Testis (tissue), 3 donors: ENCODE measurements around the gene NARS2. TPM values are rescaled to one million over a fixed set of nuclear protein-coding genes. Genes with fewer than 3 reads are reported as not detected.
A peak's percentile ranks its signal among the peaks of the same experiment; 100 is the strongest.

ENCODE experiments used
- DNase-seq: peaks from one replicate; pipeline ENCODE4 v3.0.0-alpha.2; 2019
- H3K27ac ChIP-seq, 2 donors: fragments of 200-600 bp; sonication (generic); one replicate each; pipeline ENCODE4 v1.5.1; 2019
- H3K27me3 ChIP-seq: fragments of 200-600 bp; sonication (generic); one replicate; pipeline ENCODE4 v1.5.1; 2019
- H3K36me3 ChIP-seq: fragments of 200-600 bp; sonication (generic); one replicate; pipeline ENCODE4 v1.5.1; 2017; ENCODE audit warnings: low read depth; ENCODE audit errors: missing control alignments
- H3K4me1 ChIP-seq: fragments of 200-600 bp; sonication (generic); one replicate; pipeline ENCODE4 v1.5.1; 2019
- H3K4me3 ChIP-seq, 2 donors: fragments of 200-600 bp; sonication (generic); one replicate each; pipeline ENCODE4 v1.5.1; 2017 to 2019
- H3K9me3 ChIP-seq: fragments of 200-600 bp; sonication (generic); one replicate; pipeline ENCODE4 v1.5.1; 2017
- CTCF ChIP-seq, 3 experiments: fragments of 450-650 bp in 2 of 3; fragments of 200-600 bp in 1 of 3; sonication (generic) in 1 of 3; IDR thresholded peaks; one replicate each; pipeline ENCODE4 v1.5.1; 2016 to 2019; ENCODE audit warnings: antibody characterized with exemption in 3 of 3, mild to moderate bottlenecking in 2 of 3, moderate library complexity in 1 of 3
- POLR2A ChIP-seq: fragments of 450-650 bp; IDR thresholded peaks from one replicate; pipeline ENCODE4 v1.6.1; 2017; ENCODE audit warnings: antibody characterized with exemption, mild to moderate bottlenecking, moderate library complexity
- WGBS, 2 donors: methylation state at CpG; one replicate each; pipeline ENCODE4 v1.1.5; 2018; 5-methylcytosine and 5-hydroxymethylcytosine counted together
- intact Hi-C: fragments of 100-400 bp; cut with DNase I; formaldehyde crosslinking; loops from one replicate; pipeline ENCODE4 v1.15.1; 2023; ENCODE audit warnings: low total_unique reads
- polyA plus RNA-seq: library from polyadenylated mRNA; stranded (reverse); fragments of 350-450 nt; fragmentation: Illumina TruSeq; extraction: RNeasy Lipid Tissue Mini Kit (QIAGEN cat#74804); gene quantifications from one replicate; pipeline ENCODE4 v1.2.3, GENCODE V29; 2014; ENCODE audit warnings: low read depth, low replicate concordance; ENCODE audit not compliant: insufficient read depth
- total RNA-seq, 2 donors: library from RNA; depleted of rRNA; stranded (reverse); fragments of >200 nt; gene quantifications; one replicate each; pipeline ENCODE4 v1.2.3, GENCODE V29; 2016

NARS2 gene
- total and polyA plus RNA-seq, 3 donors from 2014 or later: 9.8 to 22.6 (median 21.3) TPM

DNA sequence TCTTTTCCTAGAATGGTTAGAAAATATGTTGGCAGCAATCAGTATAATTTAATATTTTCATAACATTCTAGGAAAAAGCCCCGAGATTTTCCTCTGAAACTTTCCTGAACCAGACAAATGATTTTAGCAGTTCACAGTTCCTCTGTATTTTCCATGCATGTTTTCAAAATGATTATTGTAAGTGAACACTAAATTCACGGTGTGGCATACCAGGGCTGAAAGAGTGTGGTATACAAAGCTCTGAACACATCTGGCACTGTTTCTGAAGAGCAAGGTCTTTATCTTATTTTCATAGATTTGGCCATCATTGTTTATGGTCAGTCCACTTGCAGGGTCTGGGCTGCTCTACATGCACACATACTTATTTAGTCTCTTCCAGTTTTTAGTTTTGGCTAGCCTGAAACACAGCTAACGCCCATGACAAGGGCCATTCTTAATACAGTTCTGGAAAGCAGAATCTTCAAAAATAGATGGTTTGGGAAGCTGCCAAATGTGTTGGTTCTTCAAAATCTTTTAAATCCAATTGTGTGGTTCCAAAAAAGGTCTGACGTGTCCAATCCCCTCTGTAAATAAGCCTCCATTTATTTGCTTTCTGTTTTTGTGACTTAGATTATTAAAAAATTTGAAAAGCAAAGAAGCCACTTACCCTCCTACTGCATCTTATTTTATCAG, 149.1 kb downstream of the NARS2 start:
- WGBS, 2 donors: 65 to 68% methylated on average over 4 of the region's 4 CpGs
- Histone ChIP-seq H3K27ac (no peak overlapping the region), H3K36me3 (no peaks in the 10 kb centered on the region), H3K4me3 (no peak overlapping the region), H3K4me1 (no peaks in the 10 kb centered on the region), H3K9me3 (no peaks in the 10 kb centered on the region), H3K27me3 (no peaks in the 10 kb centered on the region)
- intact Hi-C loops: no loop called here
- TF ChIP-seq CTCF (IDR thresholded peaks at IDR 0.05): no peak
- TF ChIP-seq POLR2A: no peak
- no peak for DNase-seq

- H3K36me3 ChIP-seq: no peaks in the 10 kb centered on the region
- H3K27ac ChIP-seq: no peak overlapping the region
- H3K4me1 ChIP-seq: no peaks in the 10 kb centered on the region
- no peak for DNase-seq
- intact Hi-C loops: no loop called here
- 74 to 82% methylated on average over 7 of the region's 7 CpGs for WGBS, 2 donors
- TF ChIP-seq POLR2A (no peak), CTCF (IDR thresholded peaks at IDR 0.05) (no peak)
- H3K9me3 ChIP-seq: no peaks in the 10 kb centered on the region
- no peaks in the 10 kb centered on the region for H3K27me3 ChIP-seq
- no peak overlapping the region for H3K4me3 ChIP-seq
Measured at GRCh38 chr11:78424334-78425270, 150.1 kb downstream of the NARS2 start.

DNA sequence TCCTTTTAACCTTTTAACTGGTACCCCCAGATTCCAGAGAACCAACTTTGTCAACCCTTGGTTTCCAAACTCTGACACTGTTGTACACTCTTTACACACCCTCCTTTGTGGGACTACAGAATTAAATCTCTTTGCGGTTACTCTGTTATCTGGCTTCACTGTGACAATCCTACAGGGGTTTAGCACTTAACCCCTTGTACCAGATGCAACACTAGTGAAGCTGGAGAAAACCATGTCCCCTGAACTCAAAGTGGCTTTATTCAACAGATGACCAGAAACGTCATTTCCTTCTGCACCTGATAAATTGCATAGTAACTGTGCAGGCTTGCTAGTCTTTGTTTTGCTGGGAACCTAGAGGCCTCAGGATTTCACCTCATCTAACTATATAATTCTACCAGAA, 151.4 kb downstream of the NARS2 start:
- H3K27me3 ChIP-seq: no peaks in the 10 kb centered on the region
- no peaks in the 10 kb centered on the region for H3K36me3 ChIP-seq
- no peak overlapping the region for H3K27ac ChIP-seq
- H3K9me3 ChIP-seq: no peaks in the 10 kb centered on the region
- WGBS, 2 donors: 59 to 64% methylated on average over 2 of the region's 2 CpGs
- DNase-seq: no peak
- no peak for TF ChIP-seq POLR2A
- TF ChIP-seq CTCF (IDR thresholded peaks at IDR 0.05): no peak
- intact Hi-C loops: no loop called here
- no peak overlapping the region for H3K4me3 ChIP-seq
- H3K4me1 ChIP-seq: no peaks in the 10 kb centered on the region

- H3K27ac ChIP-seq: no peak overlapping the region
- H3K9me3 ChIP-seq: no peaks in the 10 kb centered on the region
- intact Hi-C loops: no loop called here
- TF ChIP-seq CTCF (IDR thresholded peaks at IDR 0.05): no peak
- no peak for TF ChIP-seq POLR2A
- H3K27me3 ChIP-seq: no peaks in the 10 kb centered on the region
- H3K4me1 ChIP-seq: peaks cover 5% of the 10 kb centered on the region
- 27 to 44% methylated on average over 9 of the region's 9 CpGs for WGBS, 2 donors
- DNase-seq: peak; percentile 50
- no peak overlapping the region for H3K4me3 ChIP-seq
- no peaks in the 10 kb centered on the region for H3K36me3 ChIP-seq
Measured at GRCh38 chr11:78420796-78421209, 153.9 kb downstream of the NARS2 start.
